CD4-positive, alpha-beta T cell treated with Interferon alpha-2 for 1 hour (primary cell): ENCODE data around the gene NDUFB10.
"Not testable (repeated sequence)": the region's sequence is repeated elsewhere in the genome, so short reads cannot be mapped to it uniquely, and the experiment has no call there.

Source experiments
- DNase-seq, 2 donors: peaks; one replicate each; pipeline ENCODE4 v3.0.0-alpha.2; 2020 to 2022

Gene NDUFB10

GRCh38 chr16:1926271-1926670 is 33.1 kb upstream of the NDUFB10 start:
- DNase-seq, result no peak

- peak in 1 of 2 donors; percentile 24 for DNase-seq
These were observed 30.2 kb upstream of the NDUFB10 start for GRCh38 chr16:1929105-1929504.

DNA sequence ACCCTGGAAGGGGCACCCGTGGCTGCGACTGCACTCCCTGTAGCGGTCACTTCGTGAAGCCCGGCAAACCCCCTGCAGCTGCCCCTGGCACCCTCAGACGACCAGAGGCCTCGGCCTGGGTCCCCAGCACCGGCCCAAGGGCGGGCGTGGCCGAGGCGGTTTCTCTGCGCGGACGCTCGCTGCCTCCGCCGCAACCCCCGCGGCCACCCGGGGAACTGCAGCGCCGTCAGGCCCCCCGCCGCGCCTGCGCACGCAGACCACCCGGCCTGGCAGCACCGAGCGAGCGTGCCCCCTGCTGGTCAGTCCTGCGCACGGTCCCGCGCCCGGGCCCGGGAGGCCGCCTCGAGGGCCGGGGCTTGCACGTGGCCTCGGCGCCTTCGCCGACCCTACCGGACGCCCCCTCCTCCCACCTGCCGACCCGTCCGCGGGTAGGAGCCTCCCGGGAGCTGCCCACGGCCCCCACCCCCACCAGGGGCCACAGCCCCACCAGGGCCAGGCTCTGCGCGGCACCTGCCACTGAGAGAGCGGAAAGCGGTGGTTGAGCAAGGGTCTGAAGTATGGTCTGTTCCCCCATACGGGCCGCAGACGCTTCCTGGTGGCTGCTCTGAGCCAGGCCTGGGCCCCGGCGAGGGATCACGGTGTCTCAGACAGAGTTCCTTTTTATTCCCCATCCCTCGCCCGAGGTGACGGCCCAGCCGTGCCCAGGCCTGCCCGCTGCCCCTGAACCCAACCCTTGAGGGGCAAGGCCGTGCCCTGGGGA is 29.6 kb upstream of the NDUFB10 start:
- DNase-seq, result peak; percentile 88 to 93

GRCh38 chr16:1930338-1930720 is 29.0 kb upstream of the NDUFB10 start:
- no peak for DNase-seq

DNA sequence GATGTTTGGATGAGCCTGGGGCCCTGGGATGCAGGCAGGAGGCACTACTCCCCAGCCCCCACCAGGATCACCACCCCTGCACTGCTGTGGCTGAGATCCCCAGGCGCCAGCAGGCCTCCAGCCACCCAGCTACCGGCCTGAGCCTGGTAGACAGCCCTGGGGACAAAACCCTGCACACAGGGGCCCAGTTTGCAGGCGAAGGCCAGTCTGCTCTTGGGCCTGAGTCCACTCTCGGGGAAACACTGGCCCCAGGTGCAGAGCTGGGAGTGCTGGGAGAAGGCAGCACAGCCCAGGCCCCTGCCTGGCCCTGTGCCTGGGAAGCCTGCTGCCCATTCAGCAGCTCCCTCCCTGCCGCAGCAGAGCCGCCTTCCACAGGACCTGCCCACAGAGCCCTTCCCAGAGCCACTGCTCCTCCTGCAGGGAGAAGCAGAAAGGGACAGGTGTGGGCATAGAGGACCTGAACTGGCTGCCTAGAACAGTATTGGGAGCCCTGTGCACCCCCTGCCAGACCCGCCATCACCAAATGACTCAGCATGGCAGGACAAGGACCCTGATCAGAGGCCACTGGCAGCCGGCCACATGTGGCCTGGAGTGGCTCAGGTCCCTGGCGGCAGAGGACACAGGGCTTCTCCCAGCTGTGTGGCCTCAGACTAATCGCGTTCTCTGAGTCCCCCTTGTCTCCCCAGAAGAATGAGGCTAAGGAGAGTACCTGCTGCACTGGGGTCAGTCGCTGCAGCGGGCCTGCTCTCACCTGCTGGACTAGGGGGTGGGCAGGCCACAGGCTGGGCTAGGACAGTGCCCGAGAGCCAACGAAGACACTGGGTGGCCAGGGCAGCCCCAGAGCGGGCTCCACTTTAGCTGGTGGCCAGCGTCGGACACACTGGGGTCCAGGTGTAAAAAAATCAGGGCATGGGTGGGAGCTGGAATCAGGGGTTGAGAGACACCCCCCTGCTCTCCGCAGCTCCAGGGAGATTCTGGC is 27.0 kb upstream of the NDUFB10 start:
- DNase-seq, result no peak

- no peak for DNase-seq
These were observed 26.2 kb upstream of the NDUFB10 start for GRCh38 chr16:1933097-1933661.

DNA sequence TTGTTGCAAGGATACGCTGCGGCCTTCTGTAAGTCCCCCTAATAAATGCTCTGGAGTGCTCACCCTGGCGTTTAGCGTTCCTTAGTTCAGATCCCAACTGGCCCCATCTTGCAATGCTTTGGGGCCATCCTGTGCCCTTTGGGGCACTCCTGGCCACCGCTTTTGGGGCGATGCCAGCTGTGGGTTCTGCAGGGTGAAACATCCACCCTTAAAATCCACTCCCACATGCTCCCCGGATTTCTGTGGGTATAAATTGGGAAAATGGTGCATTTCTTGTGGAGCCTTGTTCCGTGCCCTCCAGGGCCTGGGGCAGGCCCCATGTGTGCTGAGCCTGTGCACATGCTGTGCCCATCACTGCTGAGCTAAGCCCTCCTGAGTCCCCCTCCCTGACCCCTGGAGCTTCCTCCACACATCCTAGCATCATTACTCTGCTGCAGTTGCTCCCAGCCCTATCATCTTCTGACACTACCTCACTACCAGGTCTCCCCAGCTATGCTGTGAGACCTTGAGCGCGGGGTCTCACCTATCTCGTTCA is 22.3 kb upstream of the NDUFB10 start:
- DNase-seq, result no peak

DNA sequence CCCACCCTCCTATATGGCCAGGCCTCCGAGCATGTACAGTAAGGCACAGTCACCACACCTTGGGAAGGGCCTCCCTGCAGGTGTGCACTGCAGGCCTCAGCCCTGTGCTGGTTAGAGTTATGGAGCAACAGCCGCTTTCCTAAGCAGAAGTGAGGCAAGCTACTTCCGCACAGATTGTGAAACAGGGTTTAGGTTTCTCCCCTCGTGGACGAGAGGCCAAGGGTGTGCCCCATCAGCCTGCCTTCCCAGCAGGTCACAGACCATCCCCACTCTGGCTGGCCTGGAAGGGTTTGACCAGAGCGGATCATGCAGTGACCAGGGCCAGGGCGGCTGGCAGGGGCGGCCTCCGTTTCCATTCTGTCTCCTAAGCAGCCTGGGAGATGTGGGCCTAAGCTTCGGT is 21.0 kb upstream of the NDUFB10 start:
- DNase-seq, result peak; percentile 8 to 49

DNA sequence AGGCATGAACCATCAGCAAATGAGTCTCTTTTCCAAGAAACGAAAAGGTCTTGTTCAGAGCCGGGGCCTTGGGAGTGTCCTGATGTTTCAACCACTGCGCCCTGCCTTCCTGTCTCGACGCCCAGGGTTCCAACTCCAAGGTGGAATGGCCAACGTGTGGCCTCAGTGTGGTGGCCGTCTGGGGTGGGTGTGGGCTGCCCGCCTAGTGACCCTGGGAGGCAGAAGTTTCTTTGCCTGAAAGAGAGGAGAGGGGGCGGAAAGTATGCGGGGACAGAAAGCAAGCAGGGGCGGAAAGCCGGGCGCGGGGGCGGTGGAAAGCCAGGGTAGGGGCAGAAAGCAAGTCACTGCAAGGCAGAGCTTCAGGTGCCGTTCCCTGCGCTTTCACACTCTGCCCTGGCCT is 20.4 kb upstream of the NDUFB10 start:
- no peak for DNase-seq

DNA sequence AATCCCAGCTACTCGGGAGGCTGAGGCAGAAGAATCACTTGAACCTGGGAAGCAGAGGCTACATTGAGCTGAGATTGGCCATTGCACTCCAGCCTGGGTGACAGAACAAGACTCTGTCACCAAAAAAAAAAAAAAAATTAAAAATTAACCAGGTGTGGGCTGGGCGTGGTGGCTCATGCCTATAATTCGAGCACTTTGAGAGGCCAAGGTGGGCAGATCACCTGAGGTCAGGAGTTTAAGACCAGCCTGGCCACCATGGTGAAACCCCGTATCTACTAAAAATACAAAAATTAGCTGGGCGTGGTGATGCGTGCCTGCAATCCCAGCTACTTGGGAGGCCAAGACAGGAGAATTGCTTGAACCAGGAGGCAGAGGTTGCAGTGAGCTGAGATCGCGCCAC is 19.5 kb upstream of the NDUFB10 start:
- DNase-seq, result not testable (repeated sequence)

- no peak for DNase-seq
These were observed 18.8 kb upstream of the NDUFB10 start for GRCh38 chr16:1940273-1941161.

DNA sequence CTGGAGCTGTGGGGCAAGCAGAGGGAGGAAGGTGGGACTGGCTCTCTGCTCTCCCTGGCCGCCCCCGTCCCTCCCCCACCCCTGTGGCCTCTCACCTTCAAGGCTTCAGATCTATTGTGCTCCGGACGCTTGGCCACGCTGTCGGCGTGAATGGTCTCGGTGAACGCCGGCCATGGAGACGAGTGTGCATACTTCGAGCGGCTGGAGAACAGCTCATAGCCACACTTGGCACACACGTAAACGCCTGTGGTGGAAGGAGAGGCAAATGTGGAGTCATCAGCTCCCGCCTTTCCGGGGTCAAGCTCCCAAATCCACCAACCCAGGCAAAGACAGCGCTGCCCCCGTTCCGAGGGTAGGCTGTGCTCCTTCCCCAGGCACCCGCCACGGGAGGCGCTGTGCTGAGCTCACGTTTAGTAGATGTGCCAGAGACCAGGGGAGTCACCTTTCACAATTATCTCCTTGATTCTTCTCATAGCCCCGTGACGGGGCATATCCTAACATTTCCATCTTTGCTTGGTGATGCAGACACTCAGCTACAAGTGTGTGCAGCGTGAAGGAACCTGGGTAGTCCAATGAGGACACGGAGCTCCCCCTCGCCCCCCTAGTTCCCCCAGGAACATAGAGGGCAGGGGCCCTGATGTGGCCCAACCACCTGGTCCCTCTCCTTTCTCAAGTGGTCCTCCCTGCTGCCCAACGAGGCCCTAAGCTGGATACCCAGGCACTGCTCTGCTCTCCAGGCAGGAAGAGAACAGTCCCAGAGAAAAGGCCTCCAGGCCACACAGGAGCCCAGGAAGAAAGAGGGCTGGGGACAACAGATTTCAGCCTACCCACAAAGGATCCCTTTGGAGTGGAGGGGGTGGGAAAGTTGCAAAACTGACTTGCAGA is 17.9 kb upstream of the NDUFB10 start:
- DNase-seq, result no peak

- DNase-seq, result peak; percentile 32 to 61
These were observed 17.1 kb upstream of the NDUFB10 start for GRCh38 chr16:1942047-1942809.

- peak; percentile 99 for DNase-seq
These were observed 16.3 kb upstream of the NDUFB10 start, which contains the start of gene MSRB1 for GRCh38 chr16:1942810-1943726. Gene MSRB1 (minus strand): TSS chr16:1943199. CDS start chr16:1943156, 43 bp downstream.

DNA sequence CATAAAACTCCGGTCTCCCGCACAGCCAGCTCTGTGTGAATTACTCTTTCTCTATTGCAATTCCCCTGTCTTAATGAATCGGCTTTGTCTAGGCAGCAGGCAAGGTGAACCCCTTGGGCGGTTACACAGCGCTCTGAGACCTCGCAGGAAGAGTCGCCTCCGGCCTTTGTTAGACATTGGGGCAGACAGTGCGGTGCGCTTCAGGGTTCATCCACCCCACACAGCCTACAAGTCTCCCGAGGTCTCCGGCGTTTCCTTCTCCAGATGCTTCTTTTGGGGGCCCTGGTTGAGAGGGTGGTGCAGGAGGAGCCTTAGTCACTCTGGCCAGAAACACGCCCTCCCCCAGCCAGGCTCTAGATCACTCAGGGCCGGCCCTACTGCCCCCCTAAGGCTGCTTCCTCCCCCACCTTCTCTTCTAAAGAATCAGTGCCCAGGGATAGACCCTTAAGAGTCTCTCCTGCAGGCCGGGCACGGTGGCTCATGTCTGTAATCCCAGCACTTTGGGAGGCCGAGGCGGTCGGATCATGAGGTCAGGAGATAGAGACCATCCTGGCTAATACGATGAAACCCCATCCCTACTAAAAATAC is 14.6 kb upstream of the NDUFB10 start:
- DNase-seq, result no peak

GRCh38 chr16:1945559-1946391 is 13.6 kb upstream of the NDUFB10 start:
- no peak for DNase-seq

DNA sequence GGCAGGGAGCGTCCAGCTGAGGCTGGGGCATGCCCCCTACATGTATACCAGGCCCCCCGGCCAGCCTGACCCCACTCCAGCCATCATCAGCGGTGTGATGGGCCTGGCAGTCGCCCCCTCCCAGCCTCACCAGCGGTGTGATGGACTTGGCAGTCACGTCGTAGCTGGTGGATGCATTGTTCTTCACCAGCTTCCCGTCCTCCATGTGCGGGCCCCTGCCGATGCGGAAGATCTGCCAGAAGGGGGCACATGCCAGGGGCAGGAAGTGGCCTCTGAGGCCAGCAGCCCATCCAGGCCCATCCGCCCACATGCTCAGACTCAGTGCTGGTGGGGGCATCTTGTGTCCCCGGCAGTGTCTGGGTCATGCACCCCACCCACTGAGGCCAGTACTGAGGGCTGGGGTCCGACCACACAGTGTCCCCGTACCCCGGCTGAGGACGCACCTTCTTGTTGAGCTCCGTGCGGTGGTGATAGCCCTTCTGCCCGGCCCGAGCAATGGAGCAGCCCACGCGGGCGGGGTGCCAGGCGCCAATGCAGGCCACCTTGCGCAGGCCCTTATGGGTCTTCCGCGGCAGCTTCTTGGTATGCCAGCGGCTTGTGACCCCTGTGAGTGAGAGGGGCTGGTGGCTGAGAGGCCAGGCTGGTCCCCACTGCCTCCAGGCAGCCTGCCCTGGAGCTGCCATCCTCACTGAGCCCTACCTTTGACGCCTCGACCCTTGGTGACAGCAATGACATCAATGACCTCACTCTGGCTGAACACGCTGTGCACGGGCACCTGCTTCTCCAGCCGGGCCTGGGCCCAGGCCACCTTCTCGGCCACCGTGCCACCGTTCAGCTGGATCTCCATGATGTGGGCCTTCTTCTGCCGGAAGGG is 12.6 kb upstream of the NDUFB10 start:
- no peak for DNase-seq
